H9 (cell line): Measurements from ENCODE around the gene TMEM59. TPM values are rescaled to one million over a fixed set of nuclear protein-coding genes. Genes with fewer than 3 reads are reported as not detected.

Experiments used
- DNase-seq: peaks from one replicate; pipeline ENCODE4 v3.0.0-alpha.2; 2017
- H2AFZ ChIP-seq: one replicate; pipeline ENCODE4 v1.6.1; 2013; ENCODE audit warnings: mild to moderate bottlenecking, low read length, control low read depth, moderate library complexity
- H2AK5ac ChIP-seq: 2 replicates; pipeline ENCODE4 v1.6.1; 2013; ENCODE audit warnings: low read length, control low read depth, mixed read lengths; ENCODE audit not compliant: insufficient read length
- H2BK120ac ChIP-seq: one replicate; pipeline ENCODE4 v1.6.1; 2013; ENCODE audit warnings: low read depth, mild to moderate bottlenecking, low read length, control low read depth, inconsistent platforms; ENCODE audit not compliant: poor library complexity, severe bottlenecking
- H2BK12ac ChIP-seq: 2 replicates; pipeline ENCODE4 v1.6.1; 2013; ENCODE audit warnings: low read length, control low read depth, mixed read lengths, low read depth; ENCODE audit not compliant: insufficient read length
- H2BK15ac ChIP-seq: 2 replicates; pipeline ENCODE4 v1.6.1; 2013; ENCODE audit warnings: low read depth, low read length, control low read depth
- H2BK20ac ChIP-seq: one replicate; pipeline ENCODE4 v1.6.1; 2013; ENCODE audit warnings: low read depth, mild to moderate bottlenecking, low read length, control low read depth, inconsistent platforms; ENCODE audit not compliant: poor library complexity, severe bottlenecking
- H2BK5ac ChIP-seq: 2 replicates; pipeline ENCODE4 v1.6.1; 2013; ENCODE audit warnings: low read length, control low read depth, mixed read lengths; ENCODE audit not compliant: insufficient read length
- H3K14ac ChIP-seq: 2 replicates; pipeline ENCODE4 v1.6.1; 2013; ENCODE audit warnings: low read length, control low read depth; ENCODE audit not compliant: insufficient read depth
- H3K18ac ChIP-seq: 2 replicates; pipeline ENCODE4 v1.6.1; 2013; ENCODE audit warnings: low read depth, mild to moderate bottlenecking, mixed read lengths, low read length, control low read depth; ENCODE audit not compliant: insufficient read length
- H3K23ac ChIP-seq: 2 replicates; pipeline ENCODE4 v1.6.1; 2013; ENCODE audit warnings: low read length, control low read depth, mixed read lengths, low read depth; ENCODE audit not compliant: insufficient read length
- H3K23me2 ChIP-seq: 2 replicates; pipeline ENCODE4 v1.6.1; 2013; ENCODE audit warnings: low read depth, mild to moderate bottlenecking, mixed read lengths, low read length, control low read depth; ENCODE audit not compliant: insufficient read length, poor library complexity, severe bottlenecking
- H3K27ac ChIP-seq: 2 replicates; pipeline ENCODE4 v1.5.1; 2013; ENCODE audit warnings: low read length, control low read depth, mixed read lengths, low read depth; ENCODE audit not compliant: insufficient read length
- H3K27me3 ChIP-seq: 2 replicates; pipeline ENCODE4 v1.6.1; 2013; ENCODE audit warnings: low read length, control low read depth, inconsistent platforms; ENCODE audit not compliant: insufficient read depth
- H3K4ac ChIP-seq: 2 replicates; pipeline ENCODE4 v1.6.1; 2013; ENCODE audit warnings: low read depth, mild to moderate bottlenecking, control low read depth, inconsistent platforms, low read length, moderate library complexity
- H3K4me1 ChIP-seq: 2 replicates; pipeline ENCODE4 v1.6.1; 2013; ENCODE audit warnings: low read length, control low read depth, inconsistent platforms; ENCODE audit not compliant: insufficient read depth
- H3K4me2 ChIP-seq: 2 replicates; pipeline ENCODE4 v1.6.1; 2013; ENCODE audit warnings: low read length, control low read depth, mixed read lengths; ENCODE audit not compliant: insufficient read length, insufficient read depth
- H3K56ac ChIP-seq: 2 replicates; pipeline ENCODE4 v1.6.1; 2013; ENCODE audit warnings: low read depth, mild to moderate bottlenecking, mixed read lengths, low read length, control low read depth; ENCODE audit not compliant: insufficient read length
- H3K79me1 ChIP-seq: 2 replicates; pipeline ENCODE4 v1.6.1; 2013; ENCODE audit warnings: low read depth, mild to moderate bottlenecking, moderate library complexity, low read length, control low read depth, inconsistent platforms; ENCODE audit not compliant: insufficient read depth, poor library complexity, severe bottlenecking
- H3K79me2 ChIP-seq: 2 replicates; pipeline ENCODE4 v1.6.1; 2013; ENCODE audit warnings: low read length, control low read depth, inconsistent platforms; ENCODE audit not compliant: insufficient read depth
- H3K9ac ChIP-seq: 2 replicates; pipeline ENCODE4 v1.6.1; 2013; ENCODE audit warnings: low read length, control low read depth, mixed read lengths; ENCODE audit not compliant: insufficient read length; ENCODE audit errors: extremely low read depth
- H3K9me3 ChIP-seq: one replicate; pipeline ENCODE4 v1.6.1; 2013; ENCODE audit warnings: low read depth, low read length, inconsistent platforms; ENCODE audit not compliant: control insufficient read depth
- H3T11ph ChIP-seq: one replicate; pipeline ENCODE4 v1.6.1; 2013; ENCODE audit warnings: mild to moderate bottlenecking, low read length, control low read depth, inconsistent platforms
- H4K20me1 ChIP-seq: one replicate; pipeline ENCODE4 v1.6.1; 2013; ENCODE audit not compliant: control insufficient read depth, insufficient read length, insufficient read depth
- H4K5ac ChIP-seq: 2 replicates; pipeline ENCODE4 v1.6.1; 2013; ENCODE audit warnings: low read depth, mild to moderate bottlenecking, mixed read lengths, low read length, control low read depth; ENCODE audit not compliant: insufficient read length
- H4K8ac ChIP-seq: replicated peaks from 2 replicates; pipeline ENCODE4 v1.6.1; 2013; ENCODE audit warnings: low read length, control low read depth, mixed read lengths, low read depth; ENCODE audit not compliant: insufficient read length
- H4K91ac ChIP-seq: 2 replicates; pipeline ENCODE4 v1.6.1; 2013; ENCODE audit warnings: low read depth, mild to moderate bottlenecking, moderate library complexity, mixed read lengths, low read length, control low read depth; ENCODE audit not compliant: insufficient read length
- H3K27ac Mint-ChIP-seq, 3 experiments: 2 replicates in 2 of 3; 3 replicates in 1 of 3; pipeline ENCODE4 v1.8.0; 2020 to 2021; ENCODE audit warnings: mixed read lengths in 3 of 3, mild to moderate bottlenecking in 1 of 3, moderate library complexity in 1 of 3
- H3K27me3 Mint-ChIP-seq: 2 replicates; pipeline ENCODE4 v1.8.0; 2021; ENCODE audit warnings: low read depth, mild to moderate bottlenecking, moderate library complexity, mixed read lengths
- H3K36me3 Mint-ChIP-seq, 3 experiments: 2 replicates in 2 of 3; 3 replicates in 1 of 3; pipeline ENCODE4 v1.8.0; 2020 to 2021; ENCODE audit warnings: low read depth in 3 of 3, mixed read lengths in 3 of 3; ENCODE audit not compliant: insufficient read depth in 1 of 3
- H3K4me1 Mint-ChIP-seq, 2 experiments: 2 replicates each; pipeline ENCODE4 v1.8.0; 2020; ENCODE audit warnings: mixed read lengths in 2 of 2
- H3K4me3 Mint-ChIP-seq, 2 experiments: 2 replicates in 1 of 2; 3 replicates in 1 of 2; pipeline ENCODE4 v1.8.0; 2020 to 2021; ENCODE audit warnings: mild to moderate bottlenecking in 2 of 2, mixed read lengths in 2 of 2, moderate library complexity in 1 of 2
- H3K9me3 Mint-ChIP-seq, 2 experiments: 2 replicates in 1 of 2; 3 replicates in 1 of 2; pipeline ENCODE4 v1.8.0; 2020; ENCODE audit warnings: mild to moderate bottlenecking in 2 of 2, mixed read lengths in 2 of 2, moderate library complexity in 1 of 2
- CTCF ChIP-seq: fragments of 200-600 bp; sonication (generic); conservative IDR thresholded peaks from 3 replicates; pipeline ENCODE4 v1.8.0; 2021; ENCODE audit warnings: antibody characterized with exemption, mild to moderate bottlenecking
- WGBS: extraction: QIAGEN DNeasy Blood & Tissue Kit; methylation state at CpG from one replicate; pipeline ENCODE4 v1.1.7; 2013; ENCODE audit warnings: missing lambda C conversion rate, low lambda C conversion rate, mixed read lengths; ENCODE audit not compliant: insufficient read length; ENCODE audit errors: extremely low coverage; 5-methylcytosine and 5-hydroxymethylcytosine counted together
- total RNA-seq: library from RNA; stranded (reverse); gene quantifications from 2 replicates; pipeline ENCODE4 v1.2.1, GENCODE V29; 2021

TMEM59 gene
- total RNA-seq, 1 experiment from 2014 or later, result 111 TPM

- H2BK15ac ChIP-seq, result no peak overlapping the region
- no peak overlapping the region for H3K56ac ChIP-seq
- Mint-ChIP-seq H3K4me3 (no peak overlapping the region), H3K27ac (no peak overlapping the region), H3K36me3 (no peaks in the 10 kb centered on the region; a peak in 1 of 7 replicates), H3K27me3 (peaks cover 3% of the 10 kb centered on the region), H3K9me3 (peaks cover 8 to 11% of the 10 kb centered on the region in 2 experiments; a peak in 4 of 5 replicates), H3K4me1 (no peaks in the 10 kb centered on the region)
- H3K4me2 ChIP-seq, result no peak overlapping the region
- no peak overlapping the region for H4K91ac ChIP-seq
- TF ChIP-seq CTCF, result no peak
- DNase-seq, result no peak
- no CpG with 5 or more reads among the region's 4 CpGs for WGBS
- H2AFZ ChIP-seq, result no peak overlapping the region
- no peak overlapping the region for H4K8ac ChIP-seq
- no peaks in the 10 kb centered on the region for H3K79me2 ChIP-seq
- H3K27ac ChIP-seq, result no peak overlapping the region
- H3K79me1 ChIP-seq, result no peaks in the 10 kb centered on the region
- H3K4me1 ChIP-seq, result no peaks in the 10 kb centered on the region
- no peak overlapping the region for H3K14ac ChIP-seq
- H3K4ac ChIP-seq, result no peak overlapping the region
- H2BK5ac ChIP-seq, result no peak overlapping the region
- no peak overlapping the region for H3K9ac ChIP-seq
- H2AK5ac ChIP-seq, result no peak overlapping the region
- H3T11ph ChIP-seq, result no peak overlapping the region
- no peak overlapping the region for H2BK20ac ChIP-seq
- H2BK120ac ChIP-seq, result no peak overlapping the region
- H3K23me2 ChIP-seq, result no peaks in the 10 kb centered on the region
- no peaks in the 10 kb centered on the region for H3K27me3 ChIP-seq
- no peak overlapping the region for H4K5ac ChIP-seq
- H4K20me1 ChIP-seq, result no peaks in the 10 kb centered on the region
- H2BK12ac ChIP-seq, result no peak overlapping the region
- H3K9me3 ChIP-seq, result no peaks in the 10 kb centered on the region
- H3K18ac ChIP-seq, result no peak overlapping the region
- no peak overlapping the region for H3K23ac ChIP-seq
These were observed 45.4 kb downstream of the TMEM59 start for GRCh38 chr1:54007613-54008012.
